Pancreas (tissue), 10 donors: ENCODE measurements around the gene SPATS2. TPM values are rescaled to one million over a fixed set of nuclear protein-coding genes. Genes with fewer than 3 reads are reported as not detected.
"Not testable (repeated sequence)": the region's sequence is repeated elsewhere in the genome, so short reads cannot be mapped to it uniquely, and the experiment has no call there.

ENCODE experiments used
- ATAC-seq, 4 donors: fragments of 200-7000 bp; cut with Tn5 transposase; one replicate each; pipeline versions ENCODE4 v1.8.0 to v1.9.1; 2020; ENCODE audit warnings: mild to moderate bottlenecking in 4 of 4, moderate library complexity in 4 of 4
- DNase-seq, 6 donors: peaks; one replicate each; pipeline ENCODE4 v3.0.0-alpha.2; 2020
- FAIRE-seq: peaks from 2 replicates; lab custom pipeline; 2012; peaks lifted over from hg19 to GRCh38; lab: Jason Lieb, UNC
- H3K27ac ChIP-seq, 4 donors: fragments of 200-600 bp; sonication (generic); 1 replicate in 3 of 4; 2 replicates in 1 of 4; pipeline versions ENCODE4 v1.5.0 to v1.8.0; 2020
- H3K27me3 ChIP-seq, 4 donors: fragments of 200-600 bp; one replicate each; pipeline ENCODE4 v1.8.0; 2021
- H3K36me3 ChIP-seq, 3 donors: fragments of 200-600 bp; sonication (generic) in 1 of 3; one replicate each; pipeline versions ENCODE4 v1.5.0 to v1.8.0; 2020 to 2021
- H3K4me1 ChIP-seq, 3 donors: fragments of 200-600 bp; one replicate each; pipeline ENCODE4 v1.8.0; 2021
- H3K4me3 ChIP-seq, 4 donors: fragments of 200-600 bp; sonication (generic) in 2 of 4; one replicate each; pipeline versions ENCODE4 v1.5.0 to v1.8.0; 2020 to 2021
- H3K9me3 ChIP-seq, 4 donors: fragments of 200-600 bp; one replicate each; pipeline ENCODE4 v1.8.0; 2021
- CTCF ChIP-seq, 4 donors: fragments of 200-600 bp; sonication (generic) in 3 of 4; IDR thresholded peaks; one replicate each; pipeline versions ENCODE4 v1.5.0 to v1.8.0; 2021; ENCODE audit warnings: antibody characterized with exemption in 4 of 4
- WGBS, 2 donors: extraction: QIAGEN DNeasy Blood & Tissue Kit; methylation state at CpG; one replicate each; pipeline ENCODE4 v1.1.7; 2013; 5-methylcytosine and 5-hydroxymethylcytosine counted together
- intact Hi-C, 3 donors: fragments of 100-400 bp; cut with DNase I; formaldehyde crosslinking; loops; one replicate each; pipeline versions ENCODE4 v1.11.1 to v1.14.2; 2022
- polyA plus RNA-seq, 2 donors: library from polyadenylated mRNA; stranded (reverse); fragments of 200-250 nt; gene quantifications; one replicate each; pipeline ENCODE4 v1.2.3, GENCODE V29; 2013
- total RNA-seq, 6 donors: library from RNA; stranded (reverse); fragmentation: NEBNext Ultra II Directional in 4 of 6; extraction: Animal tissue kit (Norgen Biotek cat#: 25700) in 4 of 6; gene quantifications; one replicate each; pipeline versions ENCODE4 v1.2.1 to v1.2.4, GENCODE V29; 2021 to 2023
- donor health status: healthy with polysubstance abuse.
- donor health status: DM: no; HTN: no; CAD: no; lungs with moderate emphysema.
- donor health status: DM: no; HTN: no; CAD: no.
- donor health status: control.
- donor health status: control.
- donor health status: Bipolar disorder and iron deficiency.
- donor health status: DM: yes; HTN: yes; CAD: no.
- donor health status: DM: no; HTN: no; CAD: no.
- donor health status: DM: no; HTN: no; CAD: no.
- donor health status: DM: yes; HTN: yes; CAD: no.

SPATS2 gene
- total and polyA plus RNA-seq, 8 donors, result 7.2 to 12.5 (median 9.4) TPM

- H3K27ac ChIP-seq, result no peak overlapping the region
- no peaks in the 10 kb centered on the region for H3K9me3 ChIP-seq
- DNase-seq (no peak), FAIRE-seq (no peak), ATAC-seq (no peak)
- TF ChIP-seq CTCF (IDR thresholded peaks at IDR 0.05), result no peak
- H3K4me1 ChIP-seq, result peaks cover 0 to 6% (median 4%) of the 10 kb centered on the region in 3 donors
- intact Hi-C loops, result no loop called here
- no peaks in the 10 kb centered on the region for H3K36me3 ChIP-seq
- no peaks in the 10 kb centered on the region for H3K27me3 ChIP-seq
- no peak overlapping the region for H3K4me3 ChIP-seq
- 79 to 90% methylated on average over 1 of the region's 1 CpG for WGBS, 2 donors
Measured at GRCh38 chr12:49529414-49529813, 162.2 kb downstream of the SPATS2 start.

GRCh38 chr12:49531745-49532144, 164.5 kb downstream of the SPATS2 start:
- Histone ChIP-seq H3K36me3 (no peaks in the 10 kb centered on the region), H3K9me3 (no peaks in the 10 kb centered on the region), H3K27ac (no peak overlapping the region), H3K4me1 (peaks cover 0 to 2% (median 0%) of the 10 kb centered on the region in 3 donors), H3K27me3 (no peaks in the 10 kb centered on the region), H3K4me3 (no peak overlapping the region)
- 21 to 26% methylated on average over 2 of the region's 2 CpGs for WGBS, 2 donors
- no peak for TF ChIP-seq CTCF (IDR thresholded peaks at IDR 0.05)
- intact Hi-C loops, result no loop called here
- ATAC-seq, result peak in 2 of 4 donors; percentile 20 to 33
- DNase-seq, result no peak
- FAIRE-seq, result no peak

GRCh38 chr12:49533331-49533730, 166.1 kb downstream of the SPATS2 start:
- H3K27me3 ChIP-seq, result no peaks in the 10 kb centered on the region
- DNase-seq, result peak in 1 of 6 donors; percentile 7
- H3K36me3 ChIP-seq, result no peaks in the 10 kb centered on the region
- H3K27ac ChIP-seq, result no peak overlapping the region
- no peak for FAIRE-seq
- H3K9me3 ChIP-seq, result no peaks in the 10 kb centered on the region
- ATAC-seq, result peak in 3 of 4 donors; percentile 22 to 33 (median 30)
- no peak for TF ChIP-seq CTCF (IDR thresholded peaks at IDR 0.05)
- 37 to 68% methylated on average over 10 of the region's 10 CpGs for WGBS, 2 donors
- peaks cover 0 to 8% (median 0%) of the 10 kb centered on the region in 3 donors for H3K4me1 ChIP-seq
- H3K4me3 ChIP-seq, result no peak overlapping the region
- intact Hi-C loops, result no loop called here

- H3K4me1 ChIP-seq, ATAC-seq, H3K27ac ChIP-seq, H3K9me3 ChIP-seq, H3K4me3 ChIP-seq, FAIRE-seq, H3K36me3 ChIP-seq, DNase-seq, H3K27me3 ChIP-seq, intact Hi-C loops: not testable (repeated sequence)
- 88 to 98% methylated on average over 5 of the region's 5 CpGs for WGBS, 2 donors
Measured at GRCh38 chr12:49534122-49534521, 166.9 kb downstream of the SPATS2 start.

- H3K27ac ChIP-seq, result no peak overlapping the region
- no peaks in the 10 kb centered on the region for H3K9me3 ChIP-seq
- ATAC-seq (no peak), FAIRE-seq (no peak), DNase-seq (no peak)
- H3K4me3 ChIP-seq, result no peak overlapping the region
- no peaks in the 10 kb centered on the region for H3K36me3 ChIP-seq
- no peaks in the 10 kb centered on the region for H3K27me3 ChIP-seq
- no peak for TF ChIP-seq CTCF (IDR thresholded peaks at IDR 0.05)
- WGBS, 2 donors, result 84 to 93% methylated on average over 12 to 13 of the region's 13 CpGs
- intact Hi-C loops, result no loop called here
- H3K4me1 ChIP-seq, result peaks cover 0 to 8% (median 0%) of the 10 kb centered on the region in 3 donors
Measured at GRCh38 chr12:49534731-49535278, 167.5 kb downstream of the SPATS2 start.
